ENCODE data around the gene C1orf56. TPM values are rescaled to one million over a fixed set of nuclear protein-coding genes. Genes with fewer than 3 reads are reported as not detected.

C1orf56 gene
- total RNA-seq, 3 donors from 2014 or later = 0.99 to 1.3 (median 1.1) TPM

DNA sequence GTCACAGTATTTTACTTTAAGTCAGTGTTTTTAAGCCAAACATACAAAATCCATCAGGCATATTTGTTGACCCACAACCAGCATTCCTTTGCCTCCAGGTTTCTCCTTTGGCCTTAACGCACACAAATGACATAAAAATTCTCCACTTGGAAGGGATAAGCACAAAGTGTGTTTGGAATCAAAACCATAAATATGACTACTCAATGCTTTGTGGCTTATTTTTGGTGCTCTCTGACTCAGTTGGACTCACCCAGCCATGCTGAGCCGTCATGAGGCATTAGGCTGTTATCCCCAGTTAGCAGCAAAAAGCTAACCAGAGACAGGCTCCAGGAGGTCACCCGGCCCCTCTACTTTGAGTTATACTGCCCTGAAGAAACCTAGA lies 38.4 kb upstream of the C1orf56 start:
- ATAC-seq = no peak
- no peaks in the 10 kb centered on the region for H3K27me3 Mint-ChIP-seq (ENCODE audit: low read depth)
- DNase-seq = no peak
- H3K4me3 Mint-ChIP-seq = peak overlapping the region; percentile 98
- H3K4me1 Mint-ChIP-seq (ENCODE audit: low read depth) = peaks cover 72% of the 10 kb centered on the region
- peaks cover 3% of the 10 kb centered on the region for H3K36me3 Mint-ChIP-seq (ENCODE audit: insufficient read depth)
- no peaks in the 10 kb centered on the region for H3K9me3 Mint-ChIP-seq

DNA sequence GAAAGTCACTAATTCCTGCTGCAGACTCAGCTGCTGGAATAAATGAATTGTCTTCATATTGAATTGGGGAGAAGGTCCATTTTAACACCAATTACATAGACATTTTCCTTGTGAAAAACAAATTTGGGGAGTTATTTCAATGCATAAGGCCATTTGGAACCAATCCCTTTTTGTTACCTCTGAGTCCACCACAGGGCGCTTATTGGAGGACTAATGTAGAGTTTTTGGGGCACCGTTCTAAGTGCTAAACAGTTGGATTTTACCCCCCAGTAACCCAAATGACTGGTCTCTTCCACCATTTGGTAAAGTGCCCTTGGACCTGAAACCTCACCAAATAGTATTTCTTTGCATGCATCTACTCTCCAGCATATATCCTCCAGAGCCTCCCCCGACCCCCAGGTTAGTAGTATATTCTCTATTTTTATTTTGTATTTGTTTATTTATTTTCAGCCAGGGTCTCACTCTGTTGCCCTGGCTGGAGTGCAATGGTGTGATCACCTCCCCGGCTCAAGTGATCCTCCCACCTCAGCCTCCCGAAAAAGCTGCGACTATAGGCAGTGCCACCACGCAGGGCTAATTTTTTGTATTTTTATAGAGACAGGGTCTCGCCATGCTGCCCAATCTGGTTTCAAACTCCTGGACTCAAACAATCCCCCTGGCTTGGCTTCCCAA lies 37.7 kb upstream of the C1orf56 start:
- DNase-seq = no peak
- peaks cover 69% of the 10 kb centered on the region for H3K4me1 Mint-ChIP-seq (ENCODE audit: low read depth)
- no peak for ATAC-seq
- peaks cover 3% of the 10 kb centered on the region for H3K36me3 Mint-ChIP-seq (ENCODE audit: insufficient read depth)
- H3K9me3 Mint-ChIP-seq = no peaks in the 10 kb centered on the region
- no peaks in the 10 kb centered on the region for H3K27me3 Mint-ChIP-seq (ENCODE audit: low read depth)
- H3K4me3 Mint-ChIP-seq = peak overlapping the region; percentile 98

DNA sequence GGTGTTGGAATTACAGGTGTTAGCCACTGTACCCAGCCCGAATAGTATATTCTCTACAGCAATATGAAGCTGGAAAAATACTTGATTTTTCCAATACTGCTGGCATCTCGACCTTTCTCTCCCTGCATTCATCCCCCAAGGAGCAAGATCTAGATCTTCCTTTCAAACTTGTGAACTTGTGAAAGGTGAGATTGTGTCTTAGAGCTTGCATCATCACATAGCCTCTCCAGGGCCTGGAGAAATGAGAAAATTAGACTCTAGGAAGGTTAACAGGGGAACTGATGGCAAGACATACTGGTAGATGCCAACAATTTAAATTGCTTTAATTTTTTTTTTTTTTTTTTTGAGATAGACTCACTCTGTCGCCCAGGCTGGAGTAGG lies 37.2 kb upstream of the C1orf56 start:
- Mint-ChIP-seq H3K9me3 (no peaks in the 10 kb centered on the region), H3K27me3 (ENCODE audit: low read depth) (no peaks in the 10 kb centered on the region), H3K4me1 (ENCODE audit: low read depth) (peaks cover 65% of the 10 kb centered on the region), H3K4me3 (peak overlapping the region; percentile 19), H3K36me3 (ENCODE audit: insufficient read depth) (peaks cover 3% of the 10 kb centered on the region)
- no peak for ATAC-seq
- no peak for DNase-seq

DNA sequence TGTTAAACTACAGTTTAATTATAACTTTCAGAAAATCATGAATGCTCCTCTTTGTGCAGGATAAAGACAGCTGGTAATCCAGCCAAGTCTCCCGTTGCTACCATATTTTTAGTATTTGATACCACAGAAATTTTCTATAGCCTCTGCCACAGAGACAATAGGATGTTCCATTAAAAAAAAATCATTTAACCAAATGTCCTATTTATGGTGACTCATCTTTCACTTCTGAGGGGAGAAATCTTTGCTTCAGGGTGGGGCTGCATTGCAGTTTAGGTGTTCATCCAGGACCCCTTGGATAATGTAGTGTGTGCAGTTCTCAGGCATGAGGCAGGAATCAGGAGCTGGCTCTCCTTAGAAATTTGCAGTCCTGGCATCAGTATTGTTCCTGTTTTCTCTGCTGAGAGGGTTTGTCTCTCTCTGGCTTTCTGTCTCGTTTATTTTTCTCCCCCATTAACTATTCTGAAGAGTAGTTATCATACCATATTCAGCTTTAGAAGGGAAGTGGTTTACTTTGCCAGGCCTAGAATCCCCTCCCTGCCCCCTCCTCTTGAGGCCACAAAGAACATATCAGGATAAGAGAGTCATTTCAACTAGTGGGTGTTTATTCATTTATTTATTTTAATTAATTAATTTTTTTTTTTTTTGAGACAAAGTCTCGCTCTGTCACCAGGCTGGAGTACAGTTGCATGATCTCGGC lies 36.2 kb upstream of the C1orf56 start:
- H3K27me3 Mint-ChIP-seq (ENCODE audit: low read depth) = no peaks in the 10 kb centered on the region

DNA sequence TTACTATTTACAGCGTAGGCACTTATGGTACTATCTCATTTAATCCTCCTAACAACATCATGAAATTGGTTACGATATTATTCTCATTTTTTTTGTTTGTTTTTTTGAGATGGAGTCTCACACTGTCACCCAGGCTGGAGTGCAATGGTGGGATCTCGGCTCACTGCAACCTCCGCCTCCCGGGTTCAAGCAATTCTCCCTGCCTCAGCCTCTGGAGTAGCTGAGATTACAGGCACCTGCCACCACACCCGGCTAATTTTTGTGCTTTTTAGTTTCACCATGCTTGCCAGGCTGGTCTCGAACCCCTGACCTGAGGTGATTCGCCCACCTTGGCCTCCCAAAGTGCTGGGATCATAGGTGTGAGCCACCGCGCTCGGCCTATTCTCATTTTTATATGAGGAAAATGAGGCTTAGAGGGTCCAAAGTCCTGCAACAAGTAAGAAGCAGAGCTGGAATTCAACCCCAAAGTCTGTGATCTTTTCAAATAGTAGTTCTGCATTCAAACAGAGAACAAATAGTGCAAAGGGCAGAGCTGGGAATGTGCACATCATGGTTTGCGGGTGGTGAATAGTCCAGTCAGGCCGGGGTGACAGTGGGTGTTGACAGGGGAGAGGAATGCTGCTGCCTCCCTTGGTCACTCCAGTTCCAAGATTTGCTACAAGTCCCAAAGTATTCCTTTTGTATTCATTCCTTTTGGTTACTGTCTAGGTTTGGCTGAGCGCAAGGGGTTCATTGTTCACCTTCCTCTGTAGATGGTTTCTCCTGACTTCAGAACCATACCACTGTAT lies 34.7 kb upstream of the C1orf56 start:
- DNase-seq (no peak), ATAC-seq (no peak)
- Mint-ChIP-seq H3K27me3 (ENCODE audit: low read depth) (no peaks in the 10 kb centered on the region), H3K4me3 (no peak overlapping the region), H3K4me1 (ENCODE audit: low read depth) (peaks cover 40% of the 10 kb centered on the region), H3K36me3 (ENCODE audit: insufficient read depth) (peaks cover 3% of the 10 kb centered on the region), H3K9me3 (no peaks in the 10 kb centered on the region)

More for the DNA sequence above, 36.2 kb upstream of the C1orf56 start:
- Mint-ChIP-seq H3K36me3 (ENCODE audit: insufficient read depth) (peaks cover 3% of the 10 kb centered on the region), H3K4me3 (no peak overlapping the region), H3K9me3 (no peaks in the 10 kb centered on the region), H3K4me1 (ENCODE audit: low read depth) (peaks cover 55% of the 10 kb centered on the region)
- no peak for DNase-seq
- no peak for ATAC-seq

DNA sequence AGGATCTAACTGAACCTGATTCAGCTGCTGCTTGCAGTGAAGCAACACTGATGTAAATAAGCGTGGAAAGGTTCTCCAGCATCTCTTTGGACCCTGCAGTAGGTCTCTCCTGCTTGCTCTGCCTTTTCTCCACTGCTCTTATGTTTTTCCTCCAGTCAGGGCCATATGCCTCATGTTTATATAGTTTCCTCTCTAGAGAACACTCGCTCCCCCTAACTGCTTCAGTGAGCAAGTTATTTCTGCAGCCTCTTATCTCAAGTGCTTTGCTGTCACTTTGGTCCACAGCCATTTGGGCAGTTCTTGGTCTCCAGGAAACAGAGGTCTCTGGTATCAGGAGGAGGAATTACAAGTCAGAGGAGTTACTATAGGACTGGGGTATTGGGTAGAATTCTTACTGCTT lies 34.0 kb upstream of the C1orf56 start:
- Mint-ChIP-seq H3K9me3 (no peaks in the 10 kb centered on the region), H3K4me3 (no peak overlapping the region), H3K36me3 (ENCODE audit: insufficient read depth) (peaks cover 9% of the 10 kb centered on the region), H3K27me3 (ENCODE audit: low read depth) (no peaks in the 10 kb centered on the region), H3K4me1 (ENCODE audit: low read depth) (peaks cover 35% of the 10 kb centered on the region)
- no peak for ATAC-seq
- DNase-seq = no peak

DNA sequence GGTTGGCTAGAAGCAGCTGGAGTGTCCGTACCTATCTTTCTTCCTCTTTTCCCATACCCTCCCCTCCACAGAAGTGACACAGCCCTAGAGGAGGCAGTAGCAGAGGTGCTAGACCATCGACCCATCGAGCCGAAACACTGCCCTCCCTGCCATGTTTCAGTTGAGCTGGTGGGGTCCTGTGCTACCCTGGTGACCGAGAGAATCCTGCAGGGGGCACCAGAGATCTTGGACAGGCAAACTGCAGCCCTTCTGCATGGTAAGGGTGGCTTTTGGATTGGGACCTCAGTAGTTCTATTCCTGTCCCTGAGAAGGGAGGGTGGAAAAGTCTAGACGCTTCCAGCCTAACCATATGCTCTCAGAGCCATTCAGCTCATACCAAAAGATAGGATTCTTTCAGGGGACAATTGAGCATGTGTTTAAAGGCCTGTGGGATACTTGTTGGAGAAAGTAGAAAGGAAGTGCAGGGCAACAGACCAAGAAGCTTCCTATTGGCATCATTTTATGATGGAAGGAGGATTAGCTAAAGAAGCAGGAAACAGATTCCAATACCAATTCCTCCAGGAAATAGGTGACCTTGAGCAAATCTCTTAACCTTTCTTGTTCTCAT lies 22.9 kb upstream of the C1orf56 start:
- Mint-ChIP-seq H3K4me1 (ENCODE audit: low read depth) (peaks cover 5% of the 10 kb centered on the region), H3K36me3 (ENCODE audit: insufficient read depth) (peaks cover 24% of the 10 kb centered on the region), H3K27me3 (ENCODE audit: low read depth) (no peaks in the 10 kb centered on the region), H3K9me3 (no peaks in the 10 kb centered on the region), H3K4me3 (no peak overlapping the region)
- DNase-seq = peak; percentile 87
- ATAC-seq = peak; percentile 100

DNA sequence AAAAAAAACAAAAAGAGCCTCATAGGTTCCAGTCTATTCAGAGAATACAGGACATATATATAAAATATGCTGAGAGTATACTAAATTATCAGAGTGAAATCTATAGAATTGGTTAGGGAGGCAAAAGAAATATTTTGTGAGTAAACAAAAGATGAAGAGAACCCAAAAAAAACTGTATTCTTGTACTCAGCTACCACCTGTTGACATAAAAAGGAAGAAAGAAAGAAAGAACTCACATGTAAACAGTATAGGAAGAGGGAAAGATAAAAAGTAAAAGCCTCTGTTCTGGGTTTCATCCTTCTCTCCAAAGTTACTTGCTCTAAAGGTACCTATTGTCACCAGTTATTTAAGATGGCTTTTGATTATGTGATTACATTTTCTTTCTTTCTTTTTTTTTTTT lies 21.1 kb upstream of the C1orf56 start:
- DNase-seq (no peak), ATAC-seq (no peak)
- peaks cover 5% of the 10 kb centered on the region for H3K4me1 Mint-ChIP-seq (ENCODE audit: low read depth)
- H3K36me3 Mint-ChIP-seq (ENCODE audit: insufficient read depth) = peaks cover 30% of the 10 kb centered on the region
- H3K4me3 Mint-ChIP-seq = no peak overlapping the region
- H3K9me3 Mint-ChIP-seq = no peaks in the 10 kb centered on the region
- H3K27me3 Mint-ChIP-seq (ENCODE audit: low read depth) = no peaks in the 10 kb centered on the region

DNA sequence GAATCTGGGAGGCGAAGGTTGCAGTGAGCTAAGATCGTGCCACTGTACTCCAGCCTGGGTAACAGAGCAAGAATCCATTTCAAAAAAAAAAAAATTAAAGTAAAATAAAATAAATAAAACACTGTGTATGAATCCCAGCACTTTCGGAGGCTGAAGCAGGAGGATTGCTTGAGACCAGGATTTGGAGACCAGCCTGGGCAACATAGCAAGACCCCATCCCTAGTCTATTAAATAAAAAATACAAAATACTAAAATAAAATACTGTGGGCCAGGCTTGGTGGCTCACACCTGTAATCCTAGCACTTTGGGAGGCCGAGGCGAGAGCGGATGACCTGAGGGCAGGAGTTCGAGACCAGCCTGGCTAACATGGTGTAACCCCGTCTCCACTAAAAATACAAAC lies 15.4 kb upstream of the C1orf56 start:
- Mint-ChIP-seq H3K9me3 (no peaks in the 10 kb centered on the region), H3K27me3 (ENCODE audit: low read depth) (no peaks in the 10 kb centered on the region), H3K4me3 (no peak overlapping the region), H3K4me1 (ENCODE audit: low read depth) (peaks cover 11% of the 10 kb centered on the region), H3K36me3 (ENCODE audit: insufficient read depth) (peaks cover 36% of the 10 kb centered on the region)
- DNase-seq = no peak
- no peak for ATAC-seq

DNA sequence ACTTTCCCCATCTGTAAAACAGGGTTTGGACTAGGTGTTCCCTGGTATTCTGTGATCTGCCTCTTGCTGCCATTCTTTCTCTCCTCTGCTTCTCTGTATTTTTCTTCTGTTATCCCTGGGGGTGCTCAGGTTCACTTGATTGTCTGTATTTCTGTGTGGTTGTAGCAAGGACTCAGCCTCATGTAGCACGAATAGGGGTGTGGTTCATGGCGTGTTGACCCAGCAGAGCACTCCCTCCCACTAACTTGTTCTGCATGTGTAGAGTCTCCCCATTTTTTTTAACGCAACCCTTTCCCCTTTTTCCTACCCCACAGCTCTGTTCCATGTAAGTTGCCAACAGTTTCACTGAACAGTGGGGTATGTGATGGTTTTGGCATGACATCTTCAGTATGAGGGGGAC lies 12.4 kb upstream of the C1orf56 start:
- DNase-seq (no peak), ATAC-seq (no peak)
- Mint-ChIP-seq H3K27me3 (ENCODE audit: low read depth) (no peaks in the 10 kb centered on the region), H3K9me3 (no peaks in the 10 kb centered on the region), H3K36me3 (ENCODE audit: insufficient read depth) (peaks cover 22% of the 10 kb centered on the region), H3K4me1 (ENCODE audit: low read depth) (peaks cover 11% of the 10 kb centered on the region), H3K4me3 (no peak overlapping the region)

DNA sequence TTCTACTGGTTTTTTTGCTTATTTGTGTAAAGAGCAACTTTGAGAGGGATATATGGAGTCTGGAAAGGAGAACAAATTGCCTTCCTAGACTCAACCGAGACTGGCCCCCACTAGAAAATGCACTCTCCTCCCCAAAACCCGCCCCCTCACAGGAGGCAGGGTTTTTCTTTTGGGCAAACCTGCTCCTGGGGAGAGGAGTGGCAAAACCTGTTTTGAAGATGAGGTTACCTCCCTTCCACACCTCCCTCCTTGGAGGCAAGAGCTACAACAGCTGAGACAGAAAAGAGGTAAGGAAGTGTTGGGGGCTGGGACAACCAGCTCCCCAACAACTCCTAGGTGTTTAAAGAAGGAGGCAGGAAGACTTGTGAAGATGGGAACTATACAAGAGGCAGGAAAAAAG lies 11.2 kb upstream of the C1orf56 start, which contains the start of gene BNIPL:
BNIPL (plus strand) TSS at position 231 of the 400 bp plus-strand sequence; CDS start at position 371, 140 bp downstream.
- no peak within 1 kb of the TSS for H3K4me3 Mint-ChIP-seq
- no peaks in the 10 kb centered on the region for H3K9me3 Mint-ChIP-seq
- ATAC-seq (no peak), DNase-seq (no peak)
- H3K4me1 Mint-ChIP-seq (ENCODE audit: low read depth) = peaks cover 11% of the 10 kb centered on the region
- H3K36me3 Mint-ChIP-seq (ENCODE audit: insufficient read depth) = peaks cover 19% of the 10 kb centered on the region
- no peaks in the 10 kb centered on the region for H3K27me3 Mint-ChIP-seq (ENCODE audit: low read depth)

DNA sequence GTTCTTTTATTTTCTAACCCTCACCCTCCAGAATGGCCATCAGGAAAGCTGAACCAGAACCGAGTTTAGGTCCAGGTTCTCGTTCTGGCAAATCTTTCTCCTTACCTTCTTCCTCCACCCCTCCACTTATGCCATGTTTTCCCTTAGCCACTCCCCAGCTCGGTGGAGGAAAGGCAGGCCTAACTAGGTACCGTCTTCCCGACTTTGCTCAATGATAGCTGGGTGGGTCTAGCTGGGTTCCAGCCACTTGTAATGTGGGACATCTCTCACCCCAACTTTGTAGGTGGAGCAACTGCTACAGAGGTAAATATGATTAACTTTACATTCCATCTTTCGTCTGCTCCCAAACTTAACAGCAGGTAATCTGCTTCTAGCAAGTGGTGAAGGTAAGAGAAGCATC lies 10.5 kb upstream of the C1orf56 start:
- Mint-ChIP-seq H3K9me3 (no peaks in the 10 kb centered on the region), H3K4me3 (no peak overlapping the region), H3K27me3 (ENCODE audit: low read depth) (no peaks in the 10 kb centered on the region), H3K36me3 (ENCODE audit: insufficient read depth) (peaks cover 18% of the 10 kb centered on the region), H3K4me1 (ENCODE audit: low read depth) (peaks cover 11% of the 10 kb centered on the region)
- no peak for DNase-seq
- ATAC-seq = no peak

DNA sequence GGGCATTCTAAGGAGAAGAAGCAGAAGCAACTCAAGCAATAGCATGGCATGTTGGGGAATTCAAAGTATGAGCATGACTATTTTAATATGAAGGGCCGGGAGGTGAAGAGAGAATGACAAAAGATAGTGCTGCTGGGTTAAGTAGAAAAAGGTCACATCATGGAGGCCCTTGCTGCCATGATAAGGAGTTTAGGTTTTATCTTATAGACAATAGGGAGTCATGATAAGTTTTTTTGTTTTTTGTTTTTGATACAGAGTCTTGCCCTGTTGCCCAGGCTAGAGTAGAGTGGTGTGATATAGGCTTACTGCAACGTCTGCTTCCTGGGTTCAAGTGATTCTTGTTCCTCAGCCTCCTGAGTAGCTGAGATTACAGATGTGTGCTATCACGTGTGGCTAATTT lies 8.0 kb upstream of the C1orf56 start:
- no peaks in the 10 kb centered on the region for H3K27me3 Mint-ChIP-seq (ENCODE audit: low read depth)
- DNase-seq = no peak
- no peak for ATAC-seq
- no peak overlapping the region for H3K4me3 Mint-ChIP-seq
- peaks cover 22% of the 10 kb centered on the region for H3K4me1 Mint-ChIP-seq (ENCODE audit: low read depth)
- no peaks in the 10 kb centered on the region for H3K9me3 Mint-ChIP-seq
- H3K36me3 Mint-ChIP-seq (ENCODE audit: insufficient read depth) = peaks cover 12% of the 10 kb centered on the region

DNA sequence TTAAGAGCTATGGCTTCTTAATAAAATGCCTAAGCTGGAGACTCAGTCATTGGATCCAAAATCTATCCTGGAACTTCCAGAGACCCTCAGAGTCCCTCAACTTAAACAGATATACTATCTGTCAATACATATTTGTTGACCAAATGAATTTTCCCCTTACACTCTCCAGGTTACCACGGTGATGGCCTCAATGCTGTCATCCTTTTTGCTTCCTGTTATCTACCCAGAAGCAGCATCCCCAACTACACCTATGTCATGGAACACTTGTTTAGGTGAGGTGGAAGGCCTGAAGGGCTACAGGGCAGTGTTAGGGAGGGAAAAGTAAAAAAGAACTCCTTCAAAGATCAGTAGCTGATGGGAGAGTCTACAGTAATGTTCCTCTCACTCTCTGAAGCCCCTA lies 4.4 kb upstream of the C1orf56 start:
- Mint-ChIP-seq H3K36me3 (ENCODE audit: insufficient read depth) (peaks cover 1% of the 10 kb centered on the region), H3K4me3 (no peak overlapping the region), H3K9me3 (no peaks in the 10 kb centered on the region), H3K4me1 (ENCODE audit: low read depth) (peaks cover 34% of the 10 kb centered on the region), H3K27me3 (ENCODE audit: low read depth) (no peaks in the 10 kb centered on the region)
- no peak for ATAC-seq
- no peak for DNase-seq

Measured in activated T-cell treated with anti-CD3 and anti-CD28 coated beads, Interleukin-2, amount 50 U/mL, for 4 hours (primary cell).